ENCODE measurements around the gene TYRP1.

Gene TYRP1

DNA sequence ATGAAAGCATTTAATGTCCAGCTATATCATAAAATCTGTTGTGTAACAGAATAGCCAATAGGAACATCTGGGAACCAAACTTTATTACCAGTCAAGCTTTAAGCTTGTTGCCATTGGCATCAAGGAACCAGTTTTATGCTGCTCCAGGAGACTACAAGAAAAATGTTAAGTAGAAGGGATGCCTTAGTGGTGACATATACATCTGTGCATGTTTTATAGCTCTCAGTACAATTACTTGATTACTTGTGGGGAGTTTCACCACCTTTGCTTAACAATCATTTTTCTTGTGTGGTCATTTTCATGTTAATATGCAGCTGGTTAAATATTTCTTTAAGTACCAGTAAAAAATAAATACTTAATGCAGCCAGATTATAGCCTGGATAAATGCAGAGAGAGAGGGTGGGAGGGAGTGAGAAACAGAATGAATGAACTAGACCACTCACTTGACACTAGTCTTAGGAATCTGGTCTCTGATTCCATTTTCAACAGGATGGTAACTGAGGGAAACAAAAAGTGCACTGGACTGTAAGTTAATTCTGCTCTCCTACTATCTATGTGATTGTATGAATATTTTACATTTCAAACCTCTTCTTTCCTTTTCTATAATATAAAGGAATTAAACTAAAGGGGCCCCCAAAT, 45.9 kb downstream of the TYRP1 start:
- DNase-seq, result no peak

DNA sequence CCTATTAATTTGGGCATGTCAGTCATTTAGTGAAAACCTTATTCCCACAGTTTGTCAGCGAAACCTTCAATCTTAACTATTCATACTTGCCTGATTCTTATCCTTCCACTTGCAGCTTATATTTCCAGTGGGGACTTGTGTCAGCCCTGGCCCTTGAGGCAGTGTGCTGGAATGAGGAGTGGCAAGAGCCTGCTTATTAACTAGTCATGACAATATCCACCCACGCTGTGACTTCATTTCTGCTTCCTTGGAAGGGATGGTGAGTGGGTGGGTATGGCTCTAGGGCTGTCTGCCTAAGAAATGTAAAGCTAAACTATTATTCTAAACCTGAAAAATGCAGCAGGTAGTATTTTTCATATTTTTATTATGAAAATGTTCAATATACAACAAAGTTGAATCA, 47.7 kb downstream of the TYRP1 start:
- DNase-seq, result no peak

DNA sequence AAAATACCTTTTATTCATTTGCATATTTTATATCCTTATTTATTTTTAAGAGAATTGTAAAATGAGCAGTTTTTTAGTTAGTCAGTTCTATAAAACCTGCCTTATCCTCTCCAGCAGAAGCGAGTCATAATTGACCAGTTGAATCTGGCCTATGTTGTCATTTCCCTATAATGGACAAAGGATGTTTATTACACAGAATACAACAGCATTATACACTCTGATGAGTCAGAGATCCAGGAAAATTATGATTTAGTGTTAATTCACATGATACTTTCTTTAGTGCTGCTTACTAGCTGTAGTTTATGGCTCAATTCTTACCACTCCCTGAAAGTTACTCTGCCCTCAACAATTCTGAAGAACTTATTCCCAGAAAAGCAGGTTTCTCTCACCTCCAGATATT, 54.8 kb downstream of the TYRP1 start:
- DNase-seq, result no peak

DNA sequence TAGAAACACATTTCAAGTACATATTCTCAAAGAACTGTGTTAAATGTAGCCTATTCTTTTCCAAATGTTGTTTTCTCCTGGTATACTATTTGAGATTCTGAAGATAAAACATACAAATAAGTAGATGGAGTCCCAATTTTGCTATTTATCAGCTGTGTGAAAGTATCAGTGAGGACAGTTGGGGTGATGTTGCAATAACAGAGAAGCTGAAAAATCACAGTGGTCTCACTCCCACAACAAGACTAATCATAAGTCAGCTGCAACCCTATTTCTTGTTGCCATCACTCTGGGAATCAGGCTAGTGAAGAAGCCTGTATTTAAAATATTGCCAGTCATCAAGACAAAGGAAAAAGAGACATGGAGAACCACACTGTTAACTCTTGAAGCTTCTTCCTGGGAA, 55.8 kb downstream of the TYRP1 start:
- no peak for DNase-seq

DNA sequence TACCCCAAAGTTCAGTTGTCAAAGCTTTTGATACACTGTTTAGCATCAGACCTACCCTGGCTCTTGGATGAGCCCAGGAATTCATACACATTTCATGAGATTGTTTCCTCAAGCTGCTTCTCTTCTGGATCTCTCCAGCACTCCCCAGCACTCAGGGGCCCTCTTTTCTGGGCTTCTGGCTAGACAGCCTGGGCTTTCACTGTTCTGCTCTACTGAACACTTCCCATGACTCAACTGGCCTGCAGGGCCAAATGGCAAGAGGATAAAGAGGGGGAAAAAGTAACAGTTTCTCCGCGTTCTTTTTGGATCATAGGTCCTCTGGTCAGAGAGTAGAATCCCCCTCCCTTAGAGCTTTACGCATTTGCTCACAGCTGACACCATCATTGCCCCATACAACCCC, 60.7 kb downstream of the TYRP1 start:
- no peak for DNase-seq

- DNase-seq, result no peak
These were observed 66.6 kb downstream of the TYRP1 start for GRCh38 chr9:12759761-12760160.

Data from stimulated activated CD4-positive, alpha-beta T cell treated with anti-CD3 and anti-CD28 coated beads, Interleukin-2, amount 100 ng/mL, for 24 hours (primary cell).